GM19395 (cell line): ENCODE results near the gene IL36A.

ENCODE experiments used
- ATAC-seq: cut with Tn5 transposase; IDR thresholded peaks from one replicate; pipeline ENCODE4 v1.9.1; 2021; ENCODE audit warnings: mild to moderate bottlenecking, moderate library complexity; ENCODE audit not compliant: unreplicated experiment

Gene IL36A, protein sequence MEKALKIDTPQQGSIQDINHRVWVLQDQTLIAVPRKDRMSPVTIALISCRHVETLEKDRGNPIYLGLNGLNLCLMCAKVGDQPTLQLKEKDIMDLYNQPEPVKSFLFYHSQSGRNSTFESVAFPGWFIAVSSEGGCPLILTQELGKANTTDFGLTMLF

DNA sequence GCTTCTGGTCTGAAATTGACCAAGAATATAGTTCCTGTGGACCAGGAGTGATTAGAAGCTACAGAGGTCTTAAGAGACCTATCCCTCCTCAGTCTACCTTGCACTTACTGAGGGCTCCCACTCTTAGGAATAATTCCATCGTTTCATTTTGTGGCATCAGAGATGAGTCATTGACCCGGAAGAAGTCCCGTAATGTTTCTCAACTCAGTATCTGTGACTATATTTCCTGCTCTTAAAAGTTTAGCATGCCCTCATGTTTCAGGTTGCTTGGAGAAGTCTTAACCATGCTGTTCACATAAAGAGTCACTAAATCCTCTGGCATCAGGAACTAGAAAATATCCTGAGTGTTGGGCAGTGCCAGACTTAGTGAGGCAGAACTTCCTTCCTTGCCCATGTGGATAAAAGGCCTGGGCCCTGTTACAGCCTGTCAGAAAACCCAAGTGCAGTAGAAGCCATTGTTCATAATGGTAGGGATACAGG, at the start of gene IL36A:
TSS of gene IL36A (plus strand) at position 430 of the 480 bp plus-strand sequence. CDS start 413 bp downstream, outside the sequence.
- ATAC-seq = no peak

DNA sequence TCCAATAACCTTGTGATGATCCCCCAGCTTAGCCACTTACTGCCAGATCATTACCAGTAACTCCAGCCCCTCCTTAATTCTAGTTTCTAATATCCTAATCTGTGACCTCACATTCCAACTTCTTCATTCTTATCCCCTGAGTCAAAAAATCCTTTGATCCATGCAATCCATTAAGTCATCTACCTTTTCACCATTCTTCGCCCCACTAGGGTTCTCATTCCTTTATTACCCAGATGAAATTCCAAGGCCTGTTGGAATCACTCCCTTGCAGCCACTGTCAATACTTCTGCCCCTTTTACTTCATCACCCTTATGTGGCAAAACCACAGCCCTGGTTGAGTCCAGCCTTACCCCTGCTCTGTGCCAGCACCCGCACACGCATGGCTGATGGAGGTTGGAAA, 47.7 kb upstream of the IL36A start:
- ATAC-seq = no peak

DNA sequence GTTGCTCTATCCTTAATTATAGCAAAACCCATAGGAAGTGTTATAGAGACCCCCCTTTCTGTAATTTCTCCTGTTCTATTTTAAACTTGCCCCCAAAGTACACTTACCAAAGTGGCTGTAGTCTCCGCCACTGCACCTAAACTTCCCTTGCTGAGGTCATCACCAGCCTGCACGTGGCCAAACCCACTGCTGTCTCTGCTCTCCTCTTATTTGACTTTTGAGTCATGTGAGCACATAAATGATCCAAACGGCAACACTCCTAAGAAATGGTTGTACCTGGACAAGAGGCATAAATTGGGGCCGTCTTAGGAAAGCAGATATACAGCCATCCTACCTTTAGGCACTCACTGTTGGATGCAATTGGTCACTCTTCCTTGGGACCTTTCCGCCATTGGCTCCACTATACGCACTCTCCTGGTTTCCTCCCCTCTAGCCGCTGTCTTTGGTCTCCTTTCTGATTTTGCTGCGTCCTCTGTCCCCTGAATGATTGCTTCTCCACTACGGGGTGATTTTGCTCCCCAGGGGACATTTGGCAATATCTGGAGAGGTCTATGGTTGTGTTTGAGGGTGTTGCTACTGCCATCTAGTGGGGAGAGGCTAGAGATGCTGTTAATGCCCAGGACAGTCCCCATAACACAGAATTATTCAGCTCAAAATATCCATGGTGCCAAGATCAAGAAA, 46.7 kb upstream of the IL36A start:
- peak; percentile 80 for ATAC-seq

DNA sequence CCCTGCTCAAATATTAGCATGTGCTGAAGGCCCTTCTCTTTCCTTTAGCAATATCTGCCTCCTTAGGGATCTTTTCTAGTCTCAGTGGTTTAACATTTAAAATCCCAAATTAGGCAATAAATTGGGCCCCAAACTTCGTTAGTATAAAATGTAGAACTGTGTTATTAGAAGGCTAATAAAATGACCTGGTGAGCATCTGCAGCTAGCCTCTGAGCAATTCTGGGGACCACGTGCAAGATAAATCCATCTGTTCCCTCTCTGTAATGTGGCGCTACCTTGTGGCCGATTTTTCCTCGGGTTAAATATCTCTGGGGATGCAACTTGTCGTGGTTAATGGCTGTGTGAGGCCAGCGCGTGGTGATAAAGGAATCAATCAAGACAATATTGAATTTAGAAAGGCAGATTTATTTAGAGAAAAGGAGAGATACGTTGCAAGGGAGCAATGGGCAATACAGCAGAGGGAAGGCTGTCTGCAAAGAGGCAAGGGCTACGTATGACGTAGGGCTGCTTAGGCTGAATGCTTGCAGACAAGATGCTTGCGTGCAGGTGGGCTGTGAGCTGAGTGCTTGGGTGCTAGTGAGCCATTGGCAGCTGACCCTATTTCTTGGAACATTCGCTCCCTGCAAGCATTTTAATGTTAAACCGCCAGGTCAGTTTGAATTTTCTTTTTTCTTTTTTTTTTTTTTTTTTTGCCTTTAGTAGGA, 46.0 kb upstream of the IL36A start:
- no peak for ATAC-seq

DNA sequence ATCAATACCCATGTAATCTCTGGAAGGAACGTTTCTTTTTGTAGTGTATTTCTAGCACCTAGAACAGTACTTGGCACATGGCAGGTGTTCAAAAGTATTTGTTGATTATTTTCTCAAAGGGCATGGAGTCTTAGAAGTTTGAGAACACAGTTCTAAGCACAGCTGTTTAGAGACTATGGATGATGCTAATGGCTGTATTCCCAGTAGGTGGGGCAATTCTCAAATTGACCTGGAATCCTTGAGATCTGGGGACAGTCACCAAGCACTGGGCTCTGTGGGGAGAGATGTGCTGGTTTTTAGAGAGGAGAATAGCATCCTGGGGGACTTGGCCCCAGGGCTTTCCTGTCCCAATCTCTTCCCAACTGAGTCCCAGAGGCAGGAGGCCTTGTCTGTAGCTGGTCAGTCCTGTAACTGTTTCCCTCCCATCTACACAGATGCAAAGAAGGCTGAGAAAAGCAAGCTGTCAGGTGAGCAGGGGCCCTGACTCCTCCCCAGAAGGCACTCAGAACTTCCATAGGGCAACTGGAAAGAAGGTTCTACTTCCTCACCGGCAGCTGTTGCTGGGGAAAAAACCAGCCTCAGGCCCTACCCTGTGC, 44.9 kb upstream of the IL36A start:
- no peak for ATAC-seq

DNA sequence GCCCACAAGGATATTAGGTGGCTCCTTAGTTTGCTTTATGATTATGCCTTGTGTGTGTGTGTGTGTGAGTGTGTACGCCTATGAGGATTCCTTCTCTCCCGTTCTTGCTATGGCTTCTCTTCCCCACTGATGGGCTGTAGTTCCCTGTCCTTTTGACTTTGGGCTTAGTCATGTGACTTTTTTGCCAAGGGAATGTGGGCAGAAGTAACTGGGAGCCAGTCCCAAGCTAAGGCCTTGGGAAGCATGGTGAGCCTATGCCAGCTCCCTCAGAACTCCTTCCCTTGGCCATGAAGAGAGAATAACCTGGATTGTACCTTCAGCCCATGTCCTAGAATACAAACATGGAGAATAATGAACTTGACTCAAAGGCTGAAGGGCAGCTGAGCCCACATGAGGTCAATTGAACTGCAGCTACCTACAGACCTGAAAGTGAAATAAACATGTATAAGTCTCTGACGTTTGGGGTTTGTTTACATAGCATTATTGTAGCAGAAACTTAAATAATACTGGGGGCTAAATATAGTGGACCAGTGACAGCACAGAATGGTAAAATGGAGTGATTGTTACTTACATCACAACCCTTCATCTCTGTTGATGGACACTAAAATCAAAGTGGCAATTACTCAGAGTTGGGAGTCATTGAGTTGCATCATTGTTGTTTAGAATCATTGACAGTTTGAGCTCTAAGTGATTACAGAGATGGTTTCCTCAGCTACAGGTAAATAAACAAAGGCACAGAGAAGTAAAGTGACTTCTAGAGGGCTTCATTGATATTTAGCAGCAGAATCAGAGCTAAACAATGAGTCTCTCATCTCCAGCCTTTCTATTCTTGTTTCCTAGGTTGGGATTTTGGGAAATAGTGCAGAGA, 42.7 kb upstream of the IL36A start:
- ATAC-seq = no peak

DNA sequence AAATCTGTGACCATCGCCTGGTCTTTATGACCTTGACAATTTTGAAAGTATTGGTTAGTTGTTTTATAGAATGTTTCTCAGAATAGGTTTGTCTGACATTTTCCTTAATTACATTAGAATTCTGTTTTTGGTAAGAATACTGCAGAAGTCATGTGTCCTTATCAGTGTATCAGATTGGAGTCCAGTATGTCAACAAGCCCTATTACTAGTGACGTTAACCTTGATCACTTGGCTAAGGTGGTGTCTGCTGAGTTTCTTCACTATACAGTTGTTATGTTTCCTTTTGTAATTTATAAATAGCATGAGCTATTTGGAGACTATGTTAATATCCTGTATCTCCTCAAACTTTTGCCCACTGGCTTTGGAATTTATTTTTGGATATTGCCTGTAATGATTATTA, 38.2 kb upstream of the IL36A start:
- ATAC-seq = no peak

DNA sequence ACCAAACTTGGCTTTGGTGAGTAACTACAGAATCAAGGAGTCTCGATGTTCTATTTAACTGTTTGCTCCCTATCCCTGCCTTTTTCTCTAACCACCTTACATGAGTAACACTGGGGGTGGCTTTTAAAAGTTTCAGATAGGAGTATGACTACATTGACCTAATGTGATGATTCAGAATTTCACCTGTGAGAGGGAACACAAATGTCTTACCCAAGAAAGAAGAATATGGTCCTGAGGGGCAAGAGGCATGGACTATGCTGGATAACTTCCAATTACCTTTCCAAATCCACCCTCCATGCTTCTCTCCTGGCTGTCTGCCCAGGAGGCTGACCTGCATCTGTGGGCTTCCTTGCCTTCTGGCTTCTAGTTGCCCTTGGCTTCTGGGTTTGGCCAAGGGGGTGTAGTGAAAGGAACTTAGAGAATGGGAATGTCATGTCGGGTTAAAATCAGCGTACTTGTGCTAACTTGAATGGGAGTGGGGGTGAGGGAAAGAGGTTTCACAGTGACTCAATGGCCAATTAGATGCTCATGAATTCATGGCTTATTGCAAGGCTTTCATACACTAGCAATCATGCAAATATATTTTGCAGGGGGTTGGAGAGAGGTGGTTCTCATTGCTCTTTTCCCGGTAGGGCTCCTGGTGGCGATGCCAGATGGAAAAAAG, 32.7 kb upstream of the IL36A start:
- no peak for ATAC-seq

DNA sequence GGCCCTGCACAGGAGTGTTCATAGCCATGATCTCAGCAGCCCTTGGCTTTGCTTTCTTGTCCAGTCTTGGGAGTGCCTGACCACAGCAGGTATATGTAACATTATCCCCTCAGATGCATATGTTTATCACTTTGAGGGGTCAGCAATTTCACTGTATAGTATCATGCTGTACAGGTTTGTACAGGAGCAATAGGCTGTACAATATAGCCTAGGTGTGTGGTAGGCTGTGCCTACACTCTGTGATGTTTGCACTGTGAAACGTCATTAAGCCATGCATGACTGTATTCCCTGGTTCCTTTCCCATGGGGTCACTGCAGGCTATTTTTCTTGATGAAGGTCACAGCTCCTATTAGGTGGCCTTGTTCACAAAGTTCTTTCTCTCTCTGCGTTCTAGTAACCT, 32.1 kb upstream of the IL36A start:
- no peak for ATAC-seq

DNA sequence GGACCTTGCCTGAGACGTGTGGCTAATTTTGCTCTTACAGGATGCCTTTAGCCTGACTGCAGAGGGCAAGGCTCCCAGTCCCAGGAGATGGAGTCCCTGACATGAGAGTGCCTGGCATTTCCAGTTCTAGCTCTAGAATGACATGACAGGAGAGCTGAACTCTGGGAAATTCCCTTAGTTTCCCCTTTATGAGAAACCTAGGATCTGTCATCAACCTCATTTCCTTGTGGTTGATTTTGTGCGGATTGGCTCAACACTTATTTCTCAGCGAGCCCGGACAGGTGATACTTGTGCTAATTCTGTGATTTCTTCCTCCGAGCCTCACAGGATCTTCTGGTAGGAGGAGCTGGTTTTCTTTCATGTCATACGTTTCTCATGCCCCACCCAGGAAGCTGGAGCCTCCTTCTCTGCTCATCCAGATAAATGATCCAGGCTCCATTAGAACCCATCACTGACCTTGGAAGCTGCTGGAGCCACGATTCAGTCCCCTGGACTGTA, 27.7 kb upstream of the IL36A start, which contains the start of gene IL36G:
TSS of gene IL36G (plus strand) at position 448 of the 498 bp plus-strand sequence. CDS start 633 bp downstream, outside the sequence.
- no peak for ATAC-seq

DNA sequence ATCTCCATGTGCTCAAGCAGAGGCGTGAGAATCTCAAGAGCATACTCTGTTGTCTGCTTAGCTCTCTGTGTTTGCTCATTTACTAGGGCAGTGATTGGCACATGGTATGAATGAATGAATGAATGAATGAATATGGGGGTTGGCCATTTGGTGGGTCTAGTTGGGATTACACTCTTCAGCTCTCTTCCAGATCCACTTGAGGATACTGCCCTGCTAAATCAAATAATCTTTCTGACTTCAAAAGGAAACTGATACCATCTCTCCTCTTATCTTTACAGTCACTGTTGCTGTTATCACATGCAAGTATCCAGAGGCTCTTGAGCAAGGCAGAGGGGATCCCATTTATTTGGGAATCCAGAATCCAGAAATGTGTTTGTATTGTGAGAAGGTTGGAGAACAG, 25.5 kb upstream of the IL36A start:
- ATAC-seq = no peak

DNA sequence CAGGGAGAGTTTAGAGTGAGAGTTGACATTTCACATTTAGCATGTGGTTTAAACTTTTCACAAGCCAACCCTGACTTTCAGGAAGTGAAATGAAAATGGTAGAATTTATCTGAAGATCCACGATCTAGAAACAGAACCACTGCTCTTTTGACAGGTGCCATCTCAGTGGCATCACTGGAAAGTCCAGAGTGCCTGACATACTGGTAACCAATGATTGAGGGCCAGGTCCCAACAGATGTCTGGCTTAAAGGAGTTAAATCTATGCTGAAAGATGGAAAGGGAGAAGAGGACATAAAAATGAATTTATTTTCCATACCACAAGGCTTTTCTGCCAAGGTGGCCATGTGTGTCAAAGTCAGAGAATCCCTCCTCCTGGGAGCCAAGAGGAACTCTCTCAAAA, 24.7 kb upstream of the IL36A start:
- ATAC-seq = no peak

DNA sequence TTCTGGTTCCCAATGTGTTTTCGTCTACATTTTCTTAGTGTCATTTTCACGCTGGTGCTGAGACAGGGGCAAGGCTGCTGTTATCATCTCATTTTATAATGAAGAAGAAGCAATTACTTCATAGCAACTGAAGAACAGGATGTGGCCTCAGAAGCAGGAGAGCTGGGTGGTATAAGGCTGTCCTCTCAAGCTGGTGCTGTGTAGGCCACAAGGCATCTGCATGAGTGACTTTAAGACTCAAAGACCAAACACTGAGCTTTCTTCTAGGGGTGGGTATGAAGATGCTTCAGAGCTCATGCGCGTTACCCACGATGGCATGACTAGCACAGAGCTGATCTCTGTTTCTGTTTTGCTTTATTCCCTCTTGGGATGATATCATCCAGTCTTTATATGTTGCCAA, 20.2 kb upstream of the IL36A start:
- no peak for ATAC-seq

DNA sequence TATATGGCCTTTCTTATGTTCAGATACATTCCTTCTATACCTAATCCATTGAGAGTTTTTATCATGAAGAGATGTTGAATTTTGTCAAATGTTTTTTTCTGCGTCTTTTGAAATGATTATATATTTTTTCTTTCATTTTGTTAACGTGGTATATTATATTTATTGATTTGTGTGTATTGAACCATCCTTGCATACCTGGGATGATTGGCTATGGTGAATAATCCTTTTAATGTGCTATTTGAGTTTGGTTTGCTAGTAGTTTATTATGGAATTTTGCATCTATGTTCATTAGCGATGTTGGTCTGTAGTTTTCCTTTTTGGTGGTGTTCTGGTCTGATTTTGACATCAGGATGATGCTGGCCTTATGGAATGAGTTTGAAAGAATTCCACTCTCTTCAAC, 15.6 kb upstream of the IL36A start:
- no peak for ATAC-seq

DNA sequence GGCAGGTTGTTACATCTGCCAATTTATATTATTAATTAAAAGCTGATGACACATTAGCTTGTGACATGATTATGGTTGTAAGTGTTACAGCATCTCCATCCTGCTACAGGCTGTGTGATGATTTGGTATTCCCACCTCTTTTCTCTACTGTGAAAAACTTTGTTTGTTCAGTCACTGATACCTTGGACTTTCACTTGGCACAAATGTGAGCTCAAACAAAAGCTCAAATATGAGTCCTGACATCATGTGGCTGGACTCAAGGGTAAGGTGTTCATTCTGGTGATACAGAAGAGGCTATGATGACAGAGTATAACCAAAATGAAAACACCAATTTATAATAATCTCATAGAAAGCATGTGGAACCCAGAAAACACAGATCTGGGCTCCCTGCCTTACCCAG, 11.4 kb upstream of the IL36A start:
- no peak for ATAC-seq

DNA sequence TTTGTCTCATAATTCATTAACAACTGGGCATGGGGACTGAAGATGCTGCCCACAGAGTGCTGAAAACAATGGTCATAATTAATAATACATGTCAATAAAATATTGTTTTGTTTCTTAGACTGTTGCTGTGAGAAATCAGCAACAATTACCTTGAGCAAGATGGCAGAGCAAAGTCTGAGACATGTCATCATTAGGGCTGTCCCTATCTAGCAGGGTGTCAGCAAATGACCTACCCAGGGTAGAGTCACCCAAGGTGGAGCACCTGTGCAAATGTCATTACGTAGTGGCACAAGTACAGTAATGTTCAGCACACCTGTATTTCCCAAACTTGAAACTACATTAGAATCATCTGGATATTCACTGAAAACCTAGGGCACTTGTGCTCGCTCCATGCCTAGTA, 10.6 kb upstream of the IL36A start:
- no peak for ATAC-seq

DNA sequence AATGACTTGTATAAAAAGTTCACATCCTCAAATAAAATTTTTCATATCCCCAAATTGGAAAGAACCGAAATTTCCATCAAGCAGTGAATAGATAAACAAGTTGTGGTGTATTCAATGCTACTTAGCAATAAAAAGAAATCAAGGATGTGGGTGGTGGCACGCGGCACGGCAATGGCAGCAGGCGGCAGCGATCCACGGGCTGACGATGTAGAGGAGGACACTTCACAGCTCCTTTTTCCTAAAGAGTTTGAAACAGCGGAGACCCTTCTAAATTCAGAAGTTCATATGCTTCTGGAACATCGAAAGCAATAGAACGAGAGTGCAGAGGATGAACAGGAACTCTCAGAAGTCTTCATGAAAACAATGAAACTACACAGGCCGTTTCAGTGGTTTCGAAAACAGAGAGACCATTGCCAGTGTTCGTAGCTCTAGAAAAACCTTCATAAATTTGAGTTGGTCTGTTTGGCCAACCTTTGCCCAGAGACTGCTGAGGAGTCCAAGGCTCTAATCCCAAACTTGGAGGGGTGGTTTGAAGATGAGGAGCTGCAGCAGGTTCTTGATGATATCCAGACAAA, 9.8 kb upstream of the IL36A start:
- ATAC-seq = no peak

DNA sequence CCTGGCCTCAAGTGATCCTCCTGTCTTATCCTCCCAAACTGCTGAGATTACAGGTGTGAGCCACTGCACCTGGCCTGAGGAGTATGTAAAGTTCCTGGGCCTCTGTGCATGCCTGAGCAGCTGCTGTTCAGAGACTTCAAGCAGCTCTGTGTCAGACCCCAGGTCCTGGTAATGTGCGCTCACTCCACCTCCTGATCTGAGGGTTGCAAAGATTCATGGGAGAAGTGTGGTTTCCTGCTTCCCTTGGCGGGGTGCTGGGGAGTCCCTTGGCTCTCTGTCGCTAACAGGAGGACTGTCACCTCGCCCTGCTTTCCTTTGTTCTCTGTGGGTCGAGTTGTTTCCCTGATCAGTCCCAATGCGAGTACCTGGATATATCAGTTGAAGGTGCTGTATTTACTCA, 8.6 kb upstream of the IL36A start:
- no peak for ATAC-seq

DNA sequence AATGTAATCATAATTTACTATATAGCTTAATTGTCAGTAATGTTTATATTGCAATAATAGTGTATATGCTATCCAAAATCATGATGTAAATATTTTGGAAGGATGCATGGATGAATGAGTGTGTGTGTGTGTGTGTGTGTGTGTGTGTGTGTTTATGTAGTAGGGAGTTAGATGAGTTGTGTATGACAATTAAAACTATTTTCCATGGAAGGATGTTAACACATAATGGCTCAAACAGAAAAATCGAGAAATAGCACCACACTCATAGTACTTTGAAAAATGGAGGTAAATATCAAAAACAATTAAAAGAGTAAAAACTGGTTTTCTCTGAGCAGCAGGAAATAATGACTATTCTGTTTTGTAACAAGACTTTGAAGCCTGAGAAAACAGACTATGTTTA, 8.1 kb upstream of the IL36A start:
- no peak for ATAC-seq

DNA sequence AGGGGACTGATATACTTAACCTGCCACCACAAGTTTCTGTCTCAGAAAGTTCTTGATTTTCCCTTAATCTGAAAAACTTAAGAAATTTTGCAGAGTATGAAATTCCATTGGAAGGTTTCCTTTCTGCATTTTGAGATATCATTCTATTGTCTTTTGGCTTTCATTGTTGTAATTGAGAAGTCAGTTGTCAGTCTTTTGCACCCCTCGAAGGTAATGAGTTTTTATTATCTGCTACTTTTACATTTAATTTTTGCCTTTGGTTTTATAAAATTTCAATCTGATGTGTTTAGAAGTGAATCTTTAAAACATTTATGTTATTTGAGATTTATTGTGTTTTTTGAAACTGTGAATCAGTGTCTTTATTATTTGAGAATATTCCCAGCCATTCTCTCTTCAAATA, 4.8 kb upstream of the IL36A start:
- no peak for ATAC-seq
